OCI-LY3 (cell line): ENCODE measurements around the gene RAB3GAP2.
A peak's percentile ranks its signal among the peaks of the same experiment; 100 is the strongest.
"Not testable (repeated sequence)": the region's sequence is repeated elsewhere in the genome, so short reads cannot be mapped to it uniquely, and the experiment has no call there.

Source experiments
- H2AFZ ChIP-seq: fragments of 200-600, 300-600 bp; shearing (Covaris generic); 2 replicates; pipeline ENCODE4 v1.6.0; 2014; ENCODE audit warnings: antibody characterized with exemption, low read depth, low read length
- H3K27ac ChIP-seq: fragments of 200-600, 300-600 bp; sonication (generic); 2 replicates; pipeline ENCODE4 v1.5.1; 2014; ENCODE audit warnings: mild to moderate bottlenecking, low read length, moderate library complexity, mixed read lengths
- H3K27me3 ChIP-seq: fragments of 200-600, 300-600 bp; sonication (generic); 2 replicates; pipeline ENCODE4 v1.6.1; 2014; ENCODE audit warnings: low read depth, low read length, mixed read lengths
- H3K36me3 ChIP-seq: fragments of 200-600, 300-600 bp; sonication (generic); replicated peaks from 2 replicates; pipeline ENCODE3; 2014; ENCODE audit warnings: low read depth, low read length, mixed read lengths
- H3K4me1 ChIP-seq: fragments of 300-600, 200-600 bp; sonication (generic); 2 replicates; pipeline ENCODE4 v1.6.1; 2014; ENCODE audit warnings: low read length, mixed read lengths
- H3K4me2 ChIP-seq: fragments of 200-600, 300-600 bp; sonication (generic); 2 replicates; pipeline ENCODE4 v1.6.1; 2014; ENCODE audit warnings: low read length, mixed read lengths
- H3K4me3 ChIP-seq: fragments of 300-600, 200-600 bp; sonication (generic); 2 replicates; pipeline ENCODE4 v1.5.1; 2014; ENCODE audit warnings: antibody characterized with exemption, mild to moderate bottlenecking, low read length, moderate library complexity
- H3K79me2 ChIP-seq: fragments of 300-600, 200-600 bp; shearing (Covaris generic); 2 replicates; pipeline ENCODE4 v1.6.1; 2014; ENCODE audit warnings: mild to moderate bottlenecking, low read length, mixed read lengths
- H3K9ac ChIP-seq: fragments of 300-600, 200-600 bp; shearing (Covaris generic); 2 replicates; pipeline ENCODE4 v1.6.0; 2014; ENCODE audit warnings: mild to moderate bottlenecking, low read length, moderate library complexity
- H3K9me3 ChIP-seq: fragments of 200-600, 300-600 bp; shearing (Covaris generic); 2 replicates; pipeline ENCODE4 v1.6.1; 2014; ENCODE audit warnings: low read length, mixed read lengths; ENCODE audit not compliant: insufficient read depth
- H4K20me1 ChIP-seq: fragments of 200-600, 300-600 bp; sonication (generic); 2 replicates; pipeline ENCODE4 v1.6.1; 2016; ENCODE audit warnings: low read length, mixed read lengths; ENCODE audit not compliant: insufficient read depth
- EZH2phosphoT487 ChIP-seq: fragments of 200-600 bp; shearing (Covaris generic); IDR thresholded peaks from 2 replicates; pipeline ENCODE4 v1.6.1; 2018; ENCODE audit warnings: antibody characterized with exemption, mixed run types, low read depth
- TF ChIP-seq, protein P1 (sequence below): fragments of 200-600, 300-600 bp; sonication (generic); IDR thresholded peaks from 2 replicates; pipeline ENCODE4 v1.5.1; 2014; ENCODE audit warnings: antibody characterized with exemption, low read length, low read depth

RAB3GAP2 gene

DNA sequence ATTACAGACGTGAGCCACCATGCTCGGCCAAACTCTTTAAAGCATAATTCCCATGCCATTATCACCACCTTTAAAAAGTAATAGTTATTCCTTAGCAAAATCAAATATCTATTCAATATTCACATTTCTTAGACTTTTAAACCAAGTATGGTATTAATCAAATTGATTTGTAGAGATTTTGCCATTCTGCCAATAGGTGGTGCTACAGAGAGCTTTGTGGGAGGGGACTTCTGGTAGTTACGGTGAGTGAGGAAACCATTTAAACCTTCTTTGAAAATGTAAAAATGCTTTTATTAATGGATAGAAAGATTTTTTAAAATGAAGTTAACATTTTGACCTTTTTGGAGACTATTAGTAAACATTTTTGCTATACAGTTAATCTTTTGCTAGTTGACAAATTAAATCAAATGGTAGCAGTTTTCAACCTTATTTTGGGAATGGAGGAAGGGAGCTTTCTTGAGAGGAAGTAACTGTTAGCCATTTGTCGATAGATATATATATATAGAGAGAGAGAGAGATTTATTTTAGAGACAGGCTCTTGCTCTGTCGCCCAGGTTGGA lies 159.0 kb downstream of the RAB3GAP2 start:
- Histone ChIP-seq H3K79me2 (no peaks in the 10 kb centered on the region), H3K27ac (no peak overlapping the region), H3K4me3 (no peak overlapping the region), H3K9me3 (no peaks in the 10 kb centered on the region), H3K4me1 (no peaks in the 10 kb centered on the region), H3K27me3 (no peaks in the 10 kb centered on the region), H2AFZ (no peak overlapping the region), H3K36me3 (peaks cover 31% of the 10 kb centered on the region), H4K20me1 (no peaks in the 10 kb centered on the region), H3K9ac (no peak overlapping the region), H3K4me2 (peak overlapping the region; percentile 36; the same call in 1 of the 2 replicates)
- no peak for TF ChIP-seq EZH2phosphoT487
- TF ChIP-seq, protein P1, sequence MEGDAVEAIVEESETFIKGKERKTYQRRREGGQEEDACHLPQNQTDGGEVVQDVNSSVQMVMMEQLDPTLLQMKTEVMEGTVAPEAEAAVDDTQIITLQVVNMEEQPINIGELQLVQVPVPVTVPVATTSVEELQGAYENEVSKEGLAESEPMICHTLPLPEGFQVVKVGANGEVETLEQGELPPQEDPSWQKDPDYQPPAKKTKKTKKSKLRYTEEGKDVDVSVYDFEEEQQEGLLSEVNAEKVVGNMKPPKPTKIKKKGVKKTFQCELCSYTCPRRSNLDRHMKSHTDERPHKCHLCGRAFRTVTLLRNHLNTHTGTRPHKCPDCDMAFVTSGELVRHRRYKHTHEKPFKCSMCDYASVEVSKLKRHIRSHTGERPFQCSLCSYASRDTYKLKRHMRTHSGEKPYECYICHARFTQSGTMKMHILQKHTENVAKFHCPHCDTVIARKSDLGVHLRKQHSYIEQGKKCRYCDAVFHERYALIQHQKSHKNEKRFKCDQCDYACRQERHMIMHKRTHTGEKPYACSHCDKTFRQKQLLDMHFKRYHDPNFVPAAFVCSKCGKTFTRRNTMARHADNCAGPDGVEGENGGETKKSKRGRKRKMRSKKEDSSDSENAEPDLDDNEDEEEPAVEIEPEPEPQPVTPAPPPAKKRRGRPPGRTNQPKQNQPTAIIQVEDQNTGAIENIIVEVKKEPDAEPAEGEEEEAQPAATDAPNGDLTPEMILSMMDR = peak; percentile 84

DNA sequence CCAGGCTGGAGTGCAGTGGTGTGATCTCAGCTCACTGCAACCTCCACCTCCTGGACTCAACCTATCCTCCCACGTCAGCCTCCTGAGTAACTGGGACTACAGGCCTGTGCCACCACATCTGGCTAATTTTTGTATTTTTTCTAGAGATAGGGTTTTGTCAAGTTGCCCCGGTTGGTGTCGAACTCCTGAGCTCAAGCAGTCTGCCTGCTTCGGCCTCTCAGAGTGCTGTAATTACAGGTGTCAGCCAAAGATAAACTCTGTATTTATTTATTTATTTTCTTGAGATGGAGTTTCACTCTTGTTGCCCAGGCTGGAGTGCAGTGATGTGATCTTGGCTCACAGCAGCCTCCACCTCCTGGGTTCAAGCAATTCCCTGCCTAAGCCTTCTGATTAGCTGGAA lies 159.7 kb downstream of the RAB3GAP2 start:
- not testable (repeated sequence) for H3K27ac ChIP-seq, H2AFZ ChIP-seq, H3K4me2 ChIP-seq, H3K4me3 ChIP-seq, H4K20me1 ChIP-seq, H3K9me3 ChIP-seq, H3K79me2 ChIP-seq, H3K4me1 ChIP-seq, H3K9ac ChIP-seq, H3K27me3 ChIP-seq
- peaks cover 31% of the 10 kb centered on the region for H3K36me3 ChIP-seq

DNA sequence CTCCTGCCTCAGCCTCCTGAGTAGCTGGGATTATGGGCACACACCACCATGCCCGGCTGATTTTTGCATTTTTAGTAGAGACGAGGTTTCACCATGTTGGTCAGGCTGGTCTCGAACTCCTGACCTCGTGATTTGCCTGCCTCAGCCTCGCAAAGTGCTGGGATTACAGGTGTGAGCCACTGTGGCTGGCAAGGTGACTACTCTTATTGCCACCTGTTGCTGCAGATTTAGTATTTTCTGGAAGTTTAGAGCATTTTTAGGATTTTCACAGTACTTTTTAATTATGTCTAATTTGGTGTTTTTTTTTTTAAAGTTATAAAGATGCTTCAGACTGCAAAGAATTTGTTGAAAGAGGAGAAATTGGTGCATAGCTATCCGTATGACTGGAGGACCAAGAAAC lies 161.8 kb downstream of the RAB3GAP2 start:
- not testable (repeated sequence) for H3K27ac ChIP-seq, H3K4me1 ChIP-seq, H3K79me2 ChIP-seq, H3K9ac ChIP-seq, H3K4me3 ChIP-seq, H3K27me3 ChIP-seq, H2AFZ ChIP-seq, H3K9me3 ChIP-seq, H3K4me2 ChIP-seq, H4K20me1 ChIP-seq
- H3K36me3 ChIP-seq = peaks cover 45% of the 10 kb centered on the region

DNA sequence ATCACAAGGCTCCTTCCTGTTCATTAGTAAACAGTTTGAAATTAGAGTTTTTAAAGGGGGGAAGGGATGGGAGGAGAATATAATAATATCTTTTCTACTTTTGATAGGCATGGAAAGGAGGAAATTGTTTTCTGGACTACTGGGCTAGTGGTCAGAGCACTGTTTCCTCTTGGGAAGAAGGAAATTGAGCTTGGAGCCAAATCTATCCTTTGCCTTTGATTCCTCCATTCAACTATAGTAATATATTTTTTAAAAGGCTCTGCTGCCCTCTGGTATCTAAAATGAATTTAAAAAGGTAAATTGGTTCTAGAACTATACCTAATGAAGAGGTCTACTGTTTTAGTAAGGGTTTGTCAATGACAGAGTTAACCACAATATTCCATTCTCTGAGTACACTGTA lies 172.4 kb downstream of the RAB3GAP2 start:
- Histone ChIP-seq H3K27me3 (no peaks in the 10 kb centered on the region), H2AFZ (no peak overlapping the region), H3K4me3 (no peak overlapping the region), H3K79me2 (peaks cover 12% of the 10 kb centered on the region), H3K9ac (no peak overlapping the region), H3K27ac (no peak overlapping the region), H4K20me1 (no peaks in the 10 kb centered on the region), H3K4me2 (no peak overlapping the region), H3K4me1 (peaks cover 10% of the 10 kb centered on the region), H3K36me3 (peaks cover 41% of the 10 kb centered on the region), H3K9me3 (no peaks in the 10 kb centered on the region)
- no peak for TF ChIP-seq EZH2phosphoT487
- TF ChIP-seq, protein P1 = no peak
